ENCODE measurements around the gene LHFPL6.

DNA sequence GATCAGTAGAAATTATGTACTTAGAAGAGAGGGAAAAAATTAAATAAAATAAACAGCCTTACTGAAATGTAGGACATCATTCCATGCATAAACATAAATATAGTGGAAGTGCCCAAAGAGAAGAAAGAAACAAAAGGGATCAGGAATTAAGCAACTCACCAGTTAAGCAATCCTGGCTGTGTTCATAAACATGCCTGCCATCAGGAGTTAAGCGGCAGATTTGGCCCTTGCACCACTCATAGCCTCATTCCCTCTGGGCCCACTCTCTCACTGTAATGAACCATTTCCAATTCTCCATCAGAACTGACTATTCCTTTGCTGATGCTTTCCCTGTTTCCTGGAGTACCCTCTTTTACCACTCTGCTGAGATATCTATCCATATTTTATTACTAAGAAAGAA is 281.4 kb downstream of the LHFPL6 start:
- TF ChIP-seq, protein P1, sequence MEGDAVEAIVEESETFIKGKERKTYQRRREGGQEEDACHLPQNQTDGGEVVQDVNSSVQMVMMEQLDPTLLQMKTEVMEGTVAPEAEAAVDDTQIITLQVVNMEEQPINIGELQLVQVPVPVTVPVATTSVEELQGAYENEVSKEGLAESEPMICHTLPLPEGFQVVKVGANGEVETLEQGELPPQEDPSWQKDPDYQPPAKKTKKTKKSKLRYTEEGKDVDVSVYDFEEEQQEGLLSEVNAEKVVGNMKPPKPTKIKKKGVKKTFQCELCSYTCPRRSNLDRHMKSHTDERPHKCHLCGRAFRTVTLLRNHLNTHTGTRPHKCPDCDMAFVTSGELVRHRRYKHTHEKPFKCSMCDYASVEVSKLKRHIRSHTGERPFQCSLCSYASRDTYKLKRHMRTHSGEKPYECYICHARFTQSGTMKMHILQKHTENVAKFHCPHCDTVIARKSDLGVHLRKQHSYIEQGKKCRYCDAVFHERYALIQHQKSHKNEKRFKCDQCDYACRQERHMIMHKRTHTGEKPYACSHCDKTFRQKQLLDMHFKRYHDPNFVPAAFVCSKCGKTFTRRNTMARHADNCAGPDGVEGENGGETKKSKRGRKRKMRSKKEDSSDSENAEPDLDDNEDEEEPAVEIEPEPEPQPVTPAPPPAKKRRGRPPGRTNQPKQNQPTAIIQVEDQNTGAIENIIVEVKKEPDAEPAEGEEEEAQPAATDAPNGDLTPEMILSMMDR (IDR thresholded peaks at IDR 0.05), result no peak
- TF ChIP-seq POLR2AphosphoS5 (IDR thresholded peaks at IDR 0.05) (peak in 1 of 2 donors; percentile 15), POLR2A (IDR thresholded peaks at IDR 0.05) (no peak)

Data from upper lobe of left lung (tissue), 4 donors.